Measurements from ENCODE around the gene NMNAT2. TPM values are rescaled to one million over a fixed set of nuclear protein-coding genes. Genes with fewer than 3 reads are reported as not detected.

The NMNAT2 gene
- total and polyA plus RNA-seq, 2 experiments from 2014 or later: 3.6 to 10.0 TPM

- TF ChIP-seq CTCF (conservative IDR thresholded peaks at IDR 0.05; ENCODE audit: low read depth in 2 of 2) (no peak), JUNB (IDR thresholded peaks at IDR 0.05; ENCODE audit: unreplicated experiment) (no peak), CREB1 (CRISPR knock-in tag; IDR thresholded peaks at IDR 0.05; ENCODE audit: low read depth) (no peak), ZNF114 (CRISPR knock-in tag; IDR thresholded peaks at IDR 0.05) (no peak), ETS1 (IDR thresholded peaks at IDR 0.05) (no peak), POLR2AphosphoS5 (IDR thresholded peaks at IDR 0.05; ENCODE audit: low read depth) (no peak), EZH2 (IDR thresholded peaks at IDR 0.05; ENCODE audit: low read depth, unreplicated experiment) (no peak)
These were observed 124.3 kb downstream of the NMNAT2 start (continued) for GRCh38 chr1:183293876-183294275.

GRCh38 chr1:183293241-183293640 is 124.9 kb downstream of the NMNAT2 start:
- H3F3A ChIP-seq (replicated peaks; ENCODE audit: low read depth): peaks cover 13% of the 10 kb centered on the region; the same call in 1 of the 2 replicates
- ATAC-seq: no peak
- H3K4me1 Mint-ChIP-seq: peaks cover 30% of the 10 kb centered on the region
- H4K20me1 ChIP-seq (replicated peaks; ENCODE audit: insufficient read depth): no peaks in the 10 kb centered on the region
- peaks cover 6% of the 10 kb centered on the region; the same call in 2 of the 3 replicates for H3K36me3 Mint-ChIP-seq (ENCODE audit: low read depth)
- H3K27me3 Mint-ChIP-seq (ENCODE audit: insufficient read depth, low read depth, poor library complexity): peaks cover 7% of the 10 kb centered on the region
- H3K27ac ChIP-seq (ENCODE audit: low read depth): peak overlapping the region; percentile 0; the same call in 1 of the 2 replicates
- no peaks in the 10 kb centered on the region for H3K9me3 Mint-ChIP-seq
- H3K4me3 ChIP-seq: no peak overlapping the region
- H3K9me2 ChIP-seq (ENCODE audit: insufficient read depth): no peaks in the 10 kb centered on the region
- H2AFZ ChIP-seq: no peak overlapping the region; the same call in 1 of the 2 replicates
- TF ChIP-seq ZNF114 (CRISPR knock-in tag; IDR thresholded peaks at IDR 0.05) (no peak), POLR2AphosphoS5 (IDR thresholded peaks at IDR 0.05; ENCODE audit: low read depth) (no peak), ETS1 (IDR thresholded peaks at IDR 0.05) (no peak), EZH2phosphoT487 (IDR thresholded peaks at IDR 0.05; ENCODE audit: unreplicated experiment) (no peak), ZNF331 (CRISPR knock-in tag; IDR thresholded peaks at IDR 0.05; ENCODE audit: low read depth) (no peak), STAT1 (IDR thresholded peaks at IDR 0.05; ENCODE audit: unreplicated experiment) (no peak)
- H3K79me2 ChIP-seq (replicated peaks; ENCODE audit: insufficient read depth): no peaks in the 10 kb centered on the region
- no peak for DNase-seq (ENCODE audit: low spot score)
- no peaks in the 10 kb centered on the region for H3K36me3 ChIP-seq (ENCODE audit: insufficient read depth)
- H3K4me2 ChIP-seq: peak overlapping the region; percentile 68; the same call in 1 of the 2 replicates
- no peak overlapping the region for H3K27ac Mint-ChIP-seq
- H3K27me3 ChIP-seq (ENCODE audit: insufficient read depth): no peaks in the 10 kb centered on the region
- H3K4me1 ChIP-seq (ENCODE audit: insufficient read depth): peaks cover 29% of the 10 kb centered on the region
- no peak overlapping the region for H3K4me3 Mint-ChIP-seq
